ENCODE measurements around the gene FNDC3B. TPM values are rescaled to one million over a fixed set of nuclear protein-coding genes. Genes with fewer than 3 reads are reported as not detected.

The FNDC3B gene
- total and polyA plus RNA-seq, 2 of the 8 experiments (the other 6 are each of a cell fraction or from before 2014, with no cell fraction given): 14.1 to 44.4 TPM

- TF ChIP-seq YY1 (IDR thresholded peaks at IDR 0.05; ENCODE audit: low read depth, low read length) (no peak), RBBP5 (IDR thresholded peaks at IDR 0.05; ENCODE audit: borderline replicate concordance, low read depth, low read length) (no peak), CHD2 (IDR thresholded peaks at IDR 0.05; ENCODE audit: low read length) (no peak), CBX5 (IDR thresholded peaks at IDR 0.05; ENCODE audit: low read depth, low read length) (no peak)
Observed at GRCh38 chr3:172245241-172245640, 205.9 kb downstream of the FNDC3B start (continued).
